Lower lobe of right lung (tissue), 2 donors: ENCODE data around the gene HOXA7. TPM values are rescaled to one million over a fixed set of nuclear protein-coding genes. Genes with fewer than 3 reads are reported as not detected.

ENCODE experiments used
- ATAC-seq, 2 donors: fragments of 200-7000 bp; cut with Tn5 transposase; one replicate each; pipeline ENCODE4 v1.9.1; 2020 to 2022; ENCODE audit warnings: mild to moderate bottlenecking in 2 of 2, moderate library complexity in 2 of 2
- DNase-seq: peaks from one replicate; pipeline ENCODE4 v3.0.0-alpha.2; 2020
- H3K27ac ChIP-seq: fragments of 200-600 bp; one replicate; pipeline ENCODE4 v1.8.0; 2022
- H3K27me3 ChIP-seq: fragments of 200-600 bp; one replicate; pipeline ENCODE4 v1.8.0; 2022; ENCODE audit warnings: low read depth
- H3K36me3 ChIP-seq: fragments of 200-600 bp; one replicate; pipeline ENCODE4 v1.8.0; 2022; ENCODE audit warnings: mild to moderate bottlenecking
- H3K4me1 ChIP-seq: fragments of 200-600 bp; one replicate; pipeline ENCODE4 v1.8.0; 2022
- H3K4me3 ChIP-seq: fragments of 200-600 bp; one replicate; pipeline ENCODE4 v1.8.0; 2022; ENCODE audit warnings: mild to moderate bottlenecking
- H3K9me3 ChIP-seq: fragments of 200-600 bp; one replicate; pipeline ENCODE4 v1.8.0; 2022
- intact Hi-C: fragments of 100-400 bp; cut with DNase I; formaldehyde crosslinking; loops from one replicate; pipeline ENCODE4 v1.11.0; 2022
- total RNA-seq: library from RNA; stranded (reverse); fragmentation: NEBNext Ultra II Directional; extraction: Animal tissue kit (Norgen Biotek cat#: 25700); gene quantifications from one replicate; pipeline ENCODE4 v1.2.1, GENCODE V29; 2021
- TF ChIP-seq, protein P1 (sequence below): fragments of 200-600 bp; IDR thresholded peaks from one replicate; pipeline ENCODE4 v1.8.0; 2022; ENCODE audit warnings: antibody characterized with exemption, mild to moderate bottlenecking
- donor health status: DM: no; HTN: yes; CAD: no; lungs with severe emphysema.

Gene HOXA7
- total RNA-seq, 1 donor from 2014 or later = 2.2 TPM

DNA sequence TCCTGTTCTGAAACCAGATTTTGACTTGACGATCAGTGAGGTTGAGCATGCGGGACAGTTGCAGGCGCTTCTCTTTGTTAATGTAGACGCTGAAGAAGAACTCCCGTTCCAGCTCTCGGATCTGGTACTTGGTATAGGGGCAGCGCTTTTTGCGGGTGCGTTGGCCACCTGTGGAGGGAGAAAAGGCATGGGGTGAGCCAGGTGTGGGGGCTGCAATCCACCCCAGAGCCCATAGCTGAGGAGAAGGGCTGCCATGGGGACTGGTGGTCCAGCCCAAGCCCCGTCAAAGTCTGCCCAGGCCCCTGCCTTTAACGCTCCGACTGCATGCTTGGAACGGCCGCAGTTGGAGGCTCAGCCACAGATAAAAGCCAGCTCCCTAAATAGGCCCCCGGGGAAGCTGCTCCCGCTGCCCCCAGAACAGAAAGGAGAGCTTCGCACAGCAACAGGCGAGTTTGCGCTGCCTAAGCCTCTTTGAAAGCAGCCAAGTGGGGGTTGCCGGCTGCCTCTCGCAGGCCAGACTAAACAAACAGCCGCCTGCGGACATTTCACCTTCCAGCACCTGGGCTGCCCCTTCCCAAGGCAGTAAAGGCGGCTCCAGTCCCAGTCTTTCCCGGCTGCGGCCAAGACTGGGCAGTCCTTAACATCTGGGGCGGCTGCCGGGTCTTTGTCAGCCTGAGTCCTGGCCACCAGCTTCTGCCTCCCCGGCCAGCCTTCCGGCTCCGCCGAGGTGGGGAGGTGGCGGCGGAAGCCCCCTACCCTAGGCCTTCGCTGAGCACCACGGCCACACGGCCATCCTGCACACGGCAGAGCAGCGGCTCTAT is 26.6 kb upstream of the HOXA7 start:
- peaks cover 99% of the 10 kb centered on the region for H3K27me3 ChIP-seq
- H3K4me3 ChIP-seq = no peak overlapping the region
- TF ChIP-seq, protein P1, sequence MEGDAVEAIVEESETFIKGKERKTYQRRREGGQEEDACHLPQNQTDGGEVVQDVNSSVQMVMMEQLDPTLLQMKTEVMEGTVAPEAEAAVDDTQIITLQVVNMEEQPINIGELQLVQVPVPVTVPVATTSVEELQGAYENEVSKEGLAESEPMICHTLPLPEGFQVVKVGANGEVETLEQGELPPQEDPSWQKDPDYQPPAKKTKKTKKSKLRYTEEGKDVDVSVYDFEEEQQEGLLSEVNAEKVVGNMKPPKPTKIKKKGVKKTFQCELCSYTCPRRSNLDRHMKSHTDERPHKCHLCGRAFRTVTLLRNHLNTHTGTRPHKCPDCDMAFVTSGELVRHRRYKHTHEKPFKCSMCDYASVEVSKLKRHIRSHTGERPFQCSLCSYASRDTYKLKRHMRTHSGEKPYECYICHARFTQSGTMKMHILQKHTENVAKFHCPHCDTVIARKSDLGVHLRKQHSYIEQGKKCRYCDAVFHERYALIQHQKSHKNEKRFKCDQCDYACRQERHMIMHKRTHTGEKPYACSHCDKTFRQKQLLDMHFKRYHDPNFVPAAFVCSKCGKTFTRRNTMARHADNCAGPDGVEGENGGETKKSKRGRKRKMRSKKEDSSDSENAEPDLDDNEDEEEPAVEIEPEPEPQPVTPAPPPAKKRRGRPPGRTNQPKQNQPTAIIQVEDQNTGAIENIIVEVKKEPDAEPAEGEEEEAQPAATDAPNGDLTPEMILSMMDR = no peak
- H3K9me3 ChIP-seq = no peaks in the 10 kb centered on the region
- no peak overlapping the region for H3K27ac ChIP-seq
- H3K4me1 ChIP-seq = peaks cover 41% of the 10 kb centered on the region
- DNase-seq = peak; percentile 31
- no peak for ATAC-seq
- intact Hi-C loops = no loop called here
- no peaks in the 10 kb centered on the region for H3K36me3 ChIP-seq

DNA sequence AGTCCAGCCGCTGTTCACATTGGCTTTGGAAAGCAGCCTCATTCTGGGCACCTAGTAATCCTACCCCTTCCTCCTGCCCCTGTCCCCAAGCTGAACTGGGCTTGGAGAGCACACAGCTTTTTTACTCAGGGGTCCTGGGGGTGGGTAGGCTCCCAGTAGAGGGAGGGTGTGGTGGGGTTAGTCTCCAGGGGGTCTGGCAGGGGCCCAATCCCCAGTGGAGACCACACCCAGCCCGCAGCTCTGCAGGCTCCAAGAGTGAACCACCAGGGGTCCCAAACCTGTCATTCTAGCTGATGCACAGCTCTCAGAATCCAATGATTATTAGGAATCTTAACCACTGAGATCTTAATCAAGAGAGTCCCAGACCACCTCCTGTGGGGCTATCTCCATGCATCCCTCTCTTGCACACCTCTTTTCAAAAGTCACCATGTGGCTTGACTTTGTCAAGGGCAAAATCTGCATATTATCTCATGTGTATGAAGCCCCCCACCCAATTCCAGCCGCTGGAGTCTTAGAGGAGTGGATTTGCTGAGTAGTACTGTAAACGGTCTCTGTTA is 25.9 kb upstream of the HOXA7 start:
- Histone ChIP-seq H3K27me3 (peaks cover 99% of the 10 kb centered on the region), H3K4me1 (peaks cover 36% of the 10 kb centered on the region), H3K9me3 (no peaks in the 10 kb centered on the region), H3K36me3 (no peaks in the 10 kb centered on the region), H3K4me3 (no peak overlapping the region), H3K27ac (no peak overlapping the region)
- no peak for ATAC-seq
- DNase-seq = no peak
- TF ChIP-seq, protein P1 = no peak
- intact Hi-C loops = no loop called here

DNA sequence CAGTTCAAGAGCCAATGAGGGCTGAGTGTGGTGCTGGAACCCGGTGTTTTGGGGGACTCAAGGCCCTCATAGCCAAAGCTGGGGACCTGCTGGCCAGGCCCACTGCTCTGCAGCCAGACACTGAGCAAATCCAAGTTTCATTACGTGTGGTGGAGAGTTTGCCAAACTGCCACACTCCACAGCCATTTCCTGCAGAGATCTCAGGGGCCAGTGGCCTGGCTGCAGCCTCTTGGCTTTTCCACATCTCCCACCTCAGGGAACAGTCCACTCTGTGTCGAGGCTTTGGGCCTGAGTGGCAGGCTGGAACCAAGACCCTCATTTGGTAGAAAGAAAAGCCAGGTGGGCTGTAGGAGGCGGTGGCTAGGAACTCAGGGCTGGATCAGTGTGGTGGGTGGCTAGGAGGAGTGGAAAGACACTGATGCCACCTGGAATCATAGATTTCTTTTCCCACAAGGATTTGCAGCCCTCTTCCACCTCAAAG is 25.4 kb upstream of the HOXA7 start:
- Histone ChIP-seq H3K4me3 (no peak overlapping the region), H3K27me3 (peaks cover 99% of the 10 kb centered on the region), H3K9me3 (no peaks in the 10 kb centered on the region), H3K4me1 (peaks cover 36% of the 10 kb centered on the region), H3K36me3 (no peaks in the 10 kb centered on the region), H3K27ac (no peak overlapping the region)
- ATAC-seq (no peak), DNase-seq (no peak)
- intact Hi-C loops = no loop called here
- TF ChIP-seq, protein P1 = no peak

DNA sequence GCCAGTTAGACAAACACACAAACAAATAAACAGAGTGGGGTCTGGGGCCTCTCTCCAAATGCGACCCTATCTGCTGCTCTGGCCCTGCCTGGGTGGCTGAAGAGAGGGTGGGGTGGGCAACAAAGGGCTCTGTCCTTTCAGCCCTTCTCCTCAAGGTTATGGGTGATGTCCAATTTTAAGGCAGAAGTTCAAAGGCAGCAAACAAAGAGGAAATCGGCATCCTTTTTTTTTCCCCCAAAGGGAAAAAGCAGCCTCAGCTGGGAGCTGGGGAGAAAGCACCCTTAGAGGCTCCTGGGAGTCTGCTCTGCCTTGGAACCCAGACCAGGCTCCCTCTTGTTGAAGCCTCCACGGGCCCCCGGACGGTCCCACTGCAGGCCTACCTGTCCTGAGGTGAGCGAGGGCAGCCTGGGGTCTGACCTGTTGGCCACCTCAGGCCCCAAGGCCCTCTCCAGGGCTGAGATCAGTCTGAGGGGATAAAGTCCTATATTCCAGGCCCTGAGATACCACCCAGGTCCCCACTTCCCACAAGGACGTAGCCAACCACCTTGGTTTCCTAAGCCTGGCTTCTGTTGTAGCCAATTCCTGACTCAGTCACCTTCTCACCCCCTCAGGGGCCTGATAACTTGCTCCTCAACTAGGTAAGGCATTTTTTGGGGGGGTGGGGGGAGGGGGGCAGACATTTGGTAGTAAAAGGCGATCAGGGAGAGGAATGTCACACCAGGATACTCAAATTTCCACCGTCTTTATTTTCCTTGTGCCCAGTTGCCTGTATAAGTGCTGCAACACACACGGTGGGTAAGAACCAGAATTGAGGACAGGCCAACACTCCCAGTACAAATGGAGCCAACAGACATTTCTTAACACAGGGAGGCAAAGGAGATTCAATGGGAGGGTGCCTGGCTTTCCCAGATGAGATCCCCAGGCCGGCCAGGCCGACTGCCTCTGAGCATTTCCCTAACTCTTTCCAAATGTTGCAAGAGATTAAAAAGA is 24.3 kb upstream of the HOXA7 start:
- H3K27me3 ChIP-seq = peaks cover 99% of the 10 kb centered on the region
- no peaks in the 10 kb centered on the region for H3K9me3 ChIP-seq
- H3K4me3 ChIP-seq = no peak overlapping the region
- TF ChIP-seq, protein P1 = no peak
- peaks cover 34% of the 10 kb centered on the region for H3K4me1 ChIP-seq
- intact Hi-C loops = no loop called here
- ATAC-seq (no peak), DNase-seq (no peak)
- no peaks in the 10 kb centered on the region for H3K36me3 ChIP-seq
- no peak overlapping the region for H3K27ac ChIP-seq
